CD4-positive, CD25-positive, alpha-beta regulatory T cell (primary cell): ENCODE data around the gene TUT1. TPM values are rescaled to one million over a fixed set of nuclear protein-coding genes. Genes with fewer than 3 reads are reported as not detected.

Experiments used
- ATAC-seq, 2 donors: fragments of 150-1000 bp; cut with Tn5 transposase; one replicate each; pipeline ENCODE4 v1.10.0; 2021; ENCODE audit warnings: low read depth in 2 of 2, moderate number of reproducible peaks in 2 of 2, moderate library complexity in 1 of 2
- DNase-seq, 3 donors: peaks; one replicate each; pipeline versions ENCODE4 v3.0.0 to v3.0.0-alpha.2; 2012 to 2022; ENCODE audit warnings: mixed read lengths in 1 of 3
- H3K27ac ChIP-seq: one replicate; pipeline ENCODE4 v1.7.0; 2013; ENCODE audit warnings: mild to moderate bottlenecking, low read length; ENCODE audit not compliant: insufficient read depth, poor library complexity, severe bottlenecking
- H3K27me3 ChIP-seq: one replicate; pipeline ENCODE4 v1.7.0; 2013; ENCODE audit warnings: low read length; ENCODE audit not compliant: control insufficient read depth, insufficient read depth
- H3K36me3 ChIP-seq: one replicate; pipeline ENCODE4 v1.7.0; 2013; ENCODE audit warnings: mild to moderate bottlenecking, low read length, moderate library complexity; ENCODE audit not compliant: control insufficient read depth, insufficient read depth
- H3K4me1 ChIP-seq: 2 replicates; pipeline ENCODE4 v1.7.0; 2013; ENCODE audit warnings: mild to moderate bottlenecking, low read length; ENCODE audit not compliant: insufficient read depth, control insufficient read depth, poor library complexity, severe bottlenecking
- H3K4me3 ChIP-seq: one replicate; pipeline ENCODE4 v1.7.0; 2013; ENCODE audit warnings: low read depth, mild to moderate bottlenecking, low read length, moderate library complexity
- H3K9me3 ChIP-seq, 2 experiments: 1 replicate in 1 of 2; 2 replicates in 1 of 2; pipeline ENCODE4 v1.7.0; 2013; ENCODE audit warnings: low read length in 2 of 2, mild to moderate bottlenecking in 1 of 2, moderate library complexity in 1 of 2; ENCODE audit not compliant: control insufficient read depth in 2 of 2
- H3K27ac Mint-ChIP-seq, 3 donors: one replicate each; pipeline ENCODE4 v1.8.0; 2020 to 2022; ENCODE audit warnings: mild to moderate bottlenecking in 3 of 3, mixed read lengths in 3 of 3, moderate library complexity in 2 of 3
- H3K27me3 Mint-ChIP-seq: one replicate; pipeline ENCODE4 v1.8.0; 2022; ENCODE audit warnings: mild to moderate bottlenecking, mixed read lengths
- H3K36me3 Mint-ChIP-seq: one replicate; pipeline ENCODE4 v1.8.0; 2020; ENCODE audit warnings: mixed read lengths
- H3K4me1 Mint-ChIP-seq, 4 donors: one replicate each; pipeline ENCODE4 v1.8.0; 2020 to 2022; ENCODE audit warnings: mixed read lengths in 4 of 4, mild to moderate bottlenecking in 1 of 4
- H3K4me3 Mint-ChIP-seq, 4 donors: one replicate each; pipeline ENCODE4 v1.8.0; 2020 to 2022; ENCODE audit warnings: mild to moderate bottlenecking in 4 of 4, mixed read lengths in 4 of 4, moderate library complexity in 3 of 4
- H3K9me3 Mint-ChIP-seq, 7 donors: one replicate each; pipeline ENCODE4 v1.8.0; 2020 to 2022; ENCODE audit warnings: mixed read lengths in 7 of 7, mild to moderate bottlenecking in 3 of 7, moderate library complexity in 2 of 7
- polyA plus RNA-seq, 4 donors: library from polyadenylated mRNA; unstranded; fragments of 300-500 nt; fragmentation: Illumina TruSeq; gene quantifications; one replicate each; pipeline ENCODE4 v1.2.3, GENCODE V29; 2021
- total RNA-seq: library from RNA; stranded (reverse); gene quantifications from one replicate; pipeline ENCODE4 v1.2.3, GENCODE V29; 2022

Gene TUT1
- total and polyA plus RNA-seq, 5 donors from 2014 or later, result 6.5 to 22.0 (median 11.2) TPM

- ATAC-seq, result no peak
- Mint-ChIP-seq H3K4me1 (peaks cover 0 to 62% (median 33%) of the 10 kb centered on the region in 4 donors), H3K36me3 (peaks cover 23% of the 10 kb centered on the region), H3K9me3 (no peaks in the 10 kb centered on the region), H3K27ac (peak overlapping the region; percentile 62 to 86 (median 73)), H3K4me3 (peak overlapping the region; percentile 90 to 99 (median 98)), H3K27me3 (no peaks in the 10 kb centered on the region)
- Histone ChIP-seq H3K9me3 (no peaks in the 10 kb centered on the region), H3K27ac (peak overlapping the region; percentile 30), H3K4me1 (peaks cover 28% of the 10 kb centered on the region), H3K27me3 (no peaks in the 10 kb centered on the region), H3K4me3 (no peak overlapping the region), H3K36me3 (peaks cover 14% of the 10 kb centered on the region)
- no peak for DNase-seq
Observed at GRCh38 chr11:62610403-62610802, 19.1 kb upstream of the TUT1 start.

- H3K4me1 Mint-ChIP-seq, result peaks cover 0 to 59% (median 28%) of the 10 kb centered on the region in 4 donors
- H3K9me3 ChIP-seq, result no peaks in the 10 kb centered on the region
- H3K36me3 ChIP-seq, result peaks cover 27% of the 10 kb centered on the region
- no peak overlapping the region for H3K27ac ChIP-seq
- H3K9me3 Mint-ChIP-seq, result no peaks in the 10 kb centered on the region
- no peak for DNase-seq
- no peak overlapping the region for H3K4me3 ChIP-seq
- H3K27ac Mint-ChIP-seq, result peak overlapping the region in 2 of 3 donors; percentile 60 to 79
- ATAC-seq, result no peak
- peak overlapping the region in 1 of 4 donors; percentile 99 for H3K4me3 Mint-ChIP-seq
- no peaks in the 10 kb centered on the region for H3K27me3 Mint-ChIP-seq
- peaks cover 28% of the 10 kb centered on the region for H3K4me1 ChIP-seq
- peaks cover 23% of the 10 kb centered on the region for H3K36me3 Mint-ChIP-seq
- H3K27me3 ChIP-seq, result no peaks in the 10 kb centered on the region
Observed at GRCh38 chr11:62608776-62609175, 17.5 kb upstream of the TUT1 start.

GRCh38 chr11:62607714-62608113 is 16.4 kb upstream of the TUT1 start:
- H3K36me3 ChIP-seq, result peaks cover 29% of the 10 kb centered on the region
- H3K27ac Mint-ChIP-seq, result peak overlapping the region in 1 of 3 donors; percentile 46
- peak overlapping the region in 2 of 4 donors; percentile 91 to 99 for H3K4me3 Mint-ChIP-seq

GRCh38 chr11:62605902-62606301 is 14.6 kb upstream of the TUT1 start:
- Histone ChIP-seq H3K4me3 (no peak overlapping the region), H3K4me1 (peaks cover 20% of the 10 kb centered on the region), H3K27ac (no peak overlapping the region), H3K9me3 (no peaks in the 10 kb centered on the region), H3K36me3 (peaks cover 29% of the 10 kb centered on the region), H3K27me3 (no peaks in the 10 kb centered on the region)
- no peak for DNase-seq
- no peaks in the 10 kb centered on the region for H3K9me3 Mint-ChIP-seq
- peaks cover 0 to 57% (median 35%) of the 10 kb centered on the region in 4 donors for H3K4me1 Mint-ChIP-seq
- no peak overlapping the region for H3K27ac Mint-ChIP-seq
- H3K27me3 Mint-ChIP-seq, result no peaks in the 10 kb centered on the region
- ATAC-seq, result no peak
- peaks cover 33% of the 10 kb centered on the region for H3K36me3 Mint-ChIP-seq
- peak overlapping the region in 2 of 4 donors; percentile 51 to 60 for H3K4me3 Mint-ChIP-seq

More at GRCh38 chr11:62607714-62608113, 16.4 kb upstream of the TUT1 start:
- no peak for ATAC-seq
- Histone ChIP-seq H3K4me3 (no peak overlapping the region), H3K9me3 (no peaks in the 10 kb centered on the region), H3K27me3 (no peaks in the 10 kb centered on the region), H3K4me1 (peaks cover 23% of the 10 kb centered on the region), H3K27ac (no peak overlapping the region)
- peaks cover 29% of the 10 kb centered on the region for H3K36me3 Mint-ChIP-seq
- no peak for DNase-seq
- H3K27me3 Mint-ChIP-seq, result no peaks in the 10 kb centered on the region
- H3K9me3 Mint-ChIP-seq, result no peaks in the 10 kb centered on the region
- H3K4me1 Mint-ChIP-seq, result peaks cover 0 to 61% (median 33%) of the 10 kb centered on the region in 4 donors

- peaks cover 29% of the 10 kb centered on the region for H3K36me3 ChIP-seq
- peaks cover 0 to 56% (median 35%) of the 10 kb centered on the region in 4 donors for H3K4me1 Mint-ChIP-seq
- H3K4me1 ChIP-seq, result peaks cover 19% of the 10 kb centered on the region
- ATAC-seq (no peak), DNase-seq (no peak)
- no peak overlapping the region for H3K4me3 ChIP-seq
- peak overlapping the region in 1 of 3 donors; percentile 25 for H3K27ac Mint-ChIP-seq
- H3K4me3 Mint-ChIP-seq, result peak overlapping the region in 1 of 4 donors; percentile 67
- H3K27me3 ChIP-seq, result no peaks in the 10 kb centered on the region
- no peak overlapping the region for H3K27ac ChIP-seq
- peaks cover 33% of the 10 kb centered on the region for H3K36me3 Mint-ChIP-seq
- H3K9me3 Mint-ChIP-seq, result no peaks in the 10 kb centered on the region
- no peaks in the 10 kb centered on the region for H3K27me3 Mint-ChIP-seq
- H3K9me3 ChIP-seq, result no peaks in the 10 kb centered on the region
Observed at GRCh38 chr11:62605467-62605866, 14.1 kb upstream of the TUT1 start.

- peaks cover 26% of the 10 kb centered on the region for H3K36me3 ChIP-seq
- DNase-seq, result no peak
- no peak for ATAC-seq
- Mint-ChIP-seq H3K4me3 (peak overlapping the region in 2 of 4 donors; percentile 91 to 95), H3K9me3 (no peaks in the 10 kb centered on the region), H3K36me3 (peaks cover 35% of the 10 kb centered on the region), H3K4me1 (peaks cover 5 to 58% (median 36%) of the 10 kb centered on the region in 4 donors), H3K27me3 (no peaks in the 10 kb centered on the region), H3K27ac (peak overlapping the region in 2 of 3 donors; percentile 9 to 56)
- H3K27ac ChIP-seq, result no peak overlapping the region
- H3K4me1 ChIP-seq, result peaks cover 24% of the 10 kb centered on the region
- H3K27me3 ChIP-seq, result no peaks in the 10 kb centered on the region
- H3K9me3 ChIP-seq, result no peaks in the 10 kb centered on the region
- no peak overlapping the region for H3K4me3 ChIP-seq
Observed at GRCh38 chr11:62604460-62605120, 13.3 kb upstream of the TUT1 start.

GRCh38 chr11:62603776-62604299 is 12.5 kb upstream of the TUT1 start:
- H3K27me3 ChIP-seq, result no peaks in the 10 kb centered on the region
- DNase-seq (no peak), ATAC-seq (no peak)
- Mint-ChIP-seq H3K27ac (peak overlapping the region in 2 of 3 donors; percentile 56 to 85), H3K4me3 (peak overlapping the region; percentile 82 to 95 (median 87)), H3K4me1 (peaks cover 11 to 58% (median 39%) of the 10 kb centered on the region in 4 donors), H3K27me3 (no peaks in the 10 kb centered on the region), H3K9me3 (no peaks in the 10 kb centered on the region), H3K36me3 (peaks cover 41% of the 10 kb centered on the region)
- H3K4me1 ChIP-seq, result peaks cover 30% of the 10 kb centered on the region
- H3K36me3 ChIP-seq, result peaks cover 26% of the 10 kb centered on the region
- no peaks in the 10 kb centered on the region for H3K9me3 ChIP-seq
- H3K4me3 ChIP-seq, result no peak overlapping the region
- no peak overlapping the region for H3K27ac ChIP-seq
